ENCODE data around the gene AKAP6. TPM values are rescaled to one million over a fixed set of nuclear protein-coding genes. Genes with fewer than 3 reads are reported as not detected.

AKAP6 gene
- total and polyA plus RNA-seq, 10 of the 15 experiments (the other 5 are each of a cell fraction or from before 2014, with no cell fraction given) = 0.35 to 5.9 (median 2.2) TPM

GRCh38 chr14:32397861-32398640 is 69.0 kb downstream of the AKAP6 start:
- in situ Hi-C loops (cut with MboI) (no loop called here), intact Hi-C loops (cut with micrococcal nuclease; ENCODE audit: unreplicated experiment) (no loop called here)
- no peak for DNase-seq (ENCODE audit: low read depth, low spot score)
- no peaks in the 10 kb centered on the region for H4K20me1 ChIP-seq (ENCODE audit: control insufficient read depth, insufficient read depth)
- ChIA-PET SMC1A (ENCODE audit: uncharacterized antibody, unreplicated experiment) (interaction anchor here (0.7 kb wide), 1 partner anchor 352 kb away, joined by 3 read pairs; no protein-coding TSS in a partner anchor), RAD21 (ENCODE audit: unreplicated experiment) (no interaction called here), CTCF (no interaction called here), POLR2A (interaction anchor here (0.6 kb wide), 1 partner anchor 886 kb away, joined by 3 read pairs; no protein-coding TSS in a partner anchor)
- no peaks in the 10 kb centered on the region for H3K36me3 ChIP-seq (ENCODE audit: control insufficient read depth in 2 of 2, insufficient read depth in 2 of 2, low read length in 1 of 2)
- H3K9me3 ChIP-seq (replicated peaks; ENCODE audit: control insufficient read depth, insufficient read depth, low read length) = no peaks in the 10 kb centered on the region
- H3K4me2 ChIP-seq (ENCODE audit: control insufficient read depth, insufficient read depth) = no peak overlapping the region
- no peaks in the 10 kb centered on the region for H3K27me3 ChIP-seq (replicated peaks in 1 of 2; ENCODE audit: control insufficient read depth in 2 of 2, insufficient read depth in 2 of 2, low read length in 1 of 2)
- TF ChIP-seq FOS (IDR thresholded peaks at IDR 0.05; ENCODE audit: borderline replicate concordance, extremely low read depth, insufficient read length) (no peak), YY1 (IDR thresholded peaks at IDR 0.05; ENCODE audit: low read depth, low read length) (no peak), TCF12 (IDR thresholded peaks at IDR 0.05; ENCODE audit: low read depth, low read length) (no peak), RBBP5 (conservative IDR thresholded peaks at IDR 0.05) (no peak)
- TF ChIP-seq, protein P1, sequence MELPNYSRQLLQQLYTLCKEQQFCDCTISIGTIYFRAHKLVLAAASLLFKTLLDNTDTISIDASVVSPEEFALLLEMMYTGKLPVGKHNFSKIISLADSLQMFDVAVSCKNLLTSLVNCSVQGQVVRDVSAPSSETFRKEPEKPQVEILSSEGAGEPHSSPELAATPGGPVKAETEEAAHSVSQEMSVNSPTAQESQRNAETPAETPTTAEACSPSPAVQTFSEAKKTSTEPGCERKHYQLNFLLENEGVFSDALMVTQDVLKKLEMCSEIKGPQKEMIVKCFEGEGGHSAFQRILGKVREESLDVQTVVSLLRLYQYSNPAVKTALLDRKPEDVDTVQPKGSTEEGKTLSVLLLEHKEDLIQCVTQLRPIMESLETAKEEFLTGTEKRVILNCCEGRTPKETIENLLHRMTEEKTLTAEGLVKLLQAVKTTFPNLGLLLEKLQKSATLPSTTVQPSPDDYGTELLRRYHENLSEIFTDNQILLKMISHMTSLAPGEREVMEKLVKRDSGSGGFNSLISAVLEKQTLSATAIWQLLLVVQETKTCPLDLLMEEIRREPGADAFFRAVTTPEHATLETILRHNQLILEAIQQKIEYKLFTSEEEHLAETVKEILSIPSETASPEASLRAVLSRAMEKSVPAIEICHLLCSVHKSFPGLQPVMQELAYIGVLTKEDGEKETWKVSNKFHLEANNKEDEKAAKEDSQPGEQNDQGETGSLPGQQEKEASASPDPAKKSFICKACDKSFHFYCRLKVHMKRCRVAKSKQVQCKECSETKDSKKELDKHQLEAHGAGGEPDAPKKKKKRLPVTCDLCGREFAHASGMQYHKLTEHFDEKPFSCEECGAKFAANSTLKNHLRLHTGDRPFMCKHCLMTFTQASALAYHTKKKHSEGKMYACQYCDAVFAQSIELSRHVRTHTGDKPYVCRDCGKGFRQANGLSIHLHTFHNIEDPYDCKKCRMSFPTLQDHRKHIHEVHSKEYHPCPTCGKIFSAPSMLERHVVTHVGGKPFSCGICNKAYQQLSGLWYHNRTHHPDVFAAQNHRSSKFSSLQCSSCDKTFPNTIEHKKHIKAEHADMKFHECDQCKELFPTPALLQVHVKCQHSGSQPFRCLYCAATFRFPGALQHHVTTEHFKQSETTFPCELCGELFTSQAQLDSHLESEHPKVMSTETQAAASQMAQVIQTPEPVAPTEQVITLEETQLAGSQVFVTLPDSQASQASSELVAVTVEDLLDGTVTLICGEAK (IDR thresholded peaks at IDR 0.05; ENCODE audit: borderline replicate concordance) = no peak
- no TSS peak for BruUV-seq (replicated peaks)
- H3K9ac ChIP-seq (ENCODE audit: control insufficient read depth, insufficient read depth, low read length) = no peak overlapping the region
- no peaks in the 10 kb centered on the region for H3K79me2 ChIP-seq (ENCODE audit: control insufficient read depth, insufficient read depth, low read length)
- ATAC-seq = no peak
- no peak overlapping the region for H3K27ac ChIP-seq (ENCODE audit: control insufficient read depth, insufficient read depth)
- no peak overlapping the region for H3K4me3 ChIP-seq
- FAIRE-seq = no peak
- no peak overlapping the region for H2AFZ ChIP-seq (ENCODE audit: control insufficient read depth, low read depth, low read length)
- H3K4me1 ChIP-seq (ENCODE audit: control insufficient read depth, insufficient read depth, low read length) = no peaks in the 10 kb centered on the region
